ENCODE results near the gene KISS1R.
"Not testable (repeated sequence)": the region's sequence is repeated elsewhere in the genome, so short reads cannot be mapped to it uniquely, and the experiment has no call there.

KISS1R gene

DNA sequence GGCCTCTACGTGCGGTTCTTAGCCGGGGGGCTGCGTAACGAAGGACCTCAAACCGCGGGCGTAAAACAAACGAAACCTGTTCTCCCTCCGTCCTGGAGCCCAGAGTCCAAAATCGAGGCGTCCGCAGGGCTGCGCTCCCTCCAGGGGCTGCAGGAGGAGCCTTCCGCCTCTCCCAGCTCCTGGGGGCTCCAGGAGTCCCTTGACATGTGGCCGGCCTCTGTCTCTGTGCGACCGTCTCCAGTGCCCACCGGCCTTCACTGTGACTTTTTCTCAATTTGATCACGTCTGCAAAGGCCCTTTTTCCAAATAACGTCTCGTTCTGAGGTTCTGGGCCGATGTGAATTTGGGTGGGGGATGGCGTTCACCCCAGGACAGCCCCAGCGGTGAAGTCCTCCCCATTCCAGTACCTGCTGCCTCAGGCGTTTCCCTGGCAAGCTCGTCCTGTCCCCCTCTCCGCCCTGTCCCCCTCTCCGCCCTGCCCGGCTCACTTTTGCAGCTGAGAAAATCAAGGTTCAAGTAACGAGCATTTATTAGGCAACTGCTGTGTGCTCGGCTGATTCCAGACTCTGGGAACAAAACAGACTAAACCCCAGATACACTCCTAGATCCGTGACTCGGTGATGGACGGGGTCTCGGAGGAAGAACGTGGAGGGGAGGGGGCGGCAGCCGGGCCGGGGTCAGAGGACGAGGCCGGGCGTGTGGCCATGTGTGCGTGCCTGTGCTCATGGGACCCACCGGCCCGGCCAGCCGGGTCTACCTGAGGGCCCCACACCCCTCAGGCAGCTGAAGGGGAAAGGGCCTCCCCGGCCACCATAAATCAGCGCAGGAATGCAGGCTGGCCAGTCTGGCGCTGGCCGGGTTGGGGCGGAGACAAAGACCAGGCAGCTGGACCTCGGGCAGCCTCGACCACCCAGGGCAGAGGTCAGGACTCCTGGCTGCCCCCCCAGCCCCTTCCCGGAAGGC lies 39.0 kb downstream of the KISS1R start:
- no peak for DNase-seq

DNA sequence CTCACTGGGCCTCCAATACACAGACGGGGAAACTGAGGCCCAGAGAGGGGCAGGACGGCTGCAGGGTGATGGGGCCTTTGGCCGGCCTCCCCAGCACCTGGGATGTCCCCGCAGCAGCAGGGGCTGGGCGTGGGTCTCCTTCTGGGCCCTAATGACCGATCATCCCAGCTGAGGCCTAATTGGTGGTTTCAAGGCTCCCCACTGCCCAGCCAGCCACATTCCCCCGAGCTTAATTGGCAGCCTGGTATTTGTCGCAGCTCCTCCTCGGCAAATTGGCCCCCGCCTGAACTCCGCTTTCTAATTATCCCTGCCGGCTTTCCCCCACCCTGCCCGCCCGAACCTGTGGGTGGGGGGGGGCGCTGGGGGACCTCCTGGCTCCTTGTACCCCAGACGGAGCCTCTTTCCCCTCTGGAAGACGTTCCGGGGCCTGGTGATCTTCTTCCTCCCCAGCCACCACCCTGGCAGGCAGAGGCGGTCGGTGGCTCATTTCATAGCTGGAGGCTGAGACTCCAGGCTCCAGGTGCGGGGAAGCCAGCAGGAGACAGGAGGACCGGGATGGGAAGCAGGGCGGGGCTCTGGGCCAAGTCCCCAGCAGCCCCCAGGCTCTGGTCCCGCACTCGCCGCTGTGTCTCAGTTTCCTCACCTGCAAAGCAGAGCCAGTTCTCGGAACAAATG lies 39.8 kb downstream of the KISS1R start:
- DNase-seq: no peak

DNA sequence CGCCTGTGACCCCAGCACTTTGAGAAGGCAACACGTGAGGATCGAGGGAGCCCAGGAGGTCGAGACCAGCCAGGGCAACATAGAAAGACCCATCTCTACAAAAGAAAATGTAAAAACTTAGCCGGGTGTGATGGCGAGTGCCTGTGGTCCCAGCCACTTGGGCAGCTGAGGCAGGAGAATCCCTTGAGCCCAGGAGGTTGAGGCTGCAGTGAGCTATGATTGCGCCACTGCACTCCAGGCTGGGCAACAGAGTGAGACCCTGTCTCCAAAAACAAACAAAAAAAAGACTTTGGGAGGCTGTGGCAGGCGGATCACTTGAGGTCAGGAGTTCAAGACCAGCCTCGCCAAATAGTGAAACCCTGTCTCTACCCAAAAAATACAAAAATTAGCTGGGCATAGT lies 40.4 kb downstream of the KISS1R start:
- not testable (repeated sequence) for DNase-seq

DNA sequence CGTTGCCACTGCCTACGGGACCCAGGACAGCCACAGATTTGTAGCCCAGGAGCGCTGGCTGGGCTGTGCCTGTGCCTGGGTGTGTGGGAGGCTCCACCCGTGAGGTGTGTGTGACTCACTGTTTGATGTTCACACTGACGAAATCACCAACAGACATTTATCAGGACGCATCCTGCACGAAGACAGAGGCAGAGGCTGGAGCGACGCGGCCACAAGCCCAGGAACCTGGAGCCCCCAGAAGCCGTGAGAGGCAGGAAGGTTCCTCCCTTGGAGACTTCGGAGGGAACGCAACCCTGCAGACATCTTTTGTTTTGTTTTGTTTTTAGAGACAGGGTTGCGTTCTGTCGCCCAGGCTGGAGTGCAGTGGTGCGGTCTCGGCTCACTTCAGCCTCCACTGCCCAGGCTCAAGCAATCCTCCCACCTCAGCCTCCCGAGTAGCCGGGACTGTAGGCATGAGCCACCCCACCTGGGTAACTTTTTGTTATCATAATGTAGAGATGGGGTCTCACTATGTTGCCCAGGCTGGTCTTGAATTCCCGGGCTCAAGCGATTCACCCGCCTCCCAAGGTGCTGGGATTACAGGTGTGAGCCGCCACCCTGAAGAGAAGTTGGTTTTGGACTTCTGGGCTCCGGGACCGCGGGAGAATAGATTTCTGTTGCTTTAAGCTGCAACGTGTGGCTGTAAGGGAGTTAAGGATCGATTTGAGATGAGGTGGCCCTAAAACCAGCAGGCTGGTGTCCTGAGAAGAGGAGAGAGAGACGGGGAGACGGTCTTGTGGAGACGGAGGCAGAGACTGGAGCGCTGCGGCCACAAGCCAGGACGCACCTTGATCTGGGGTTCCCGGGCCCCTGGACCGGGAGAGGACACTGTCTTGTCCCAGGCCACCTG lies 42.1 kb downstream of the KISS1R start:
- no peak for DNase-seq

DNA sequence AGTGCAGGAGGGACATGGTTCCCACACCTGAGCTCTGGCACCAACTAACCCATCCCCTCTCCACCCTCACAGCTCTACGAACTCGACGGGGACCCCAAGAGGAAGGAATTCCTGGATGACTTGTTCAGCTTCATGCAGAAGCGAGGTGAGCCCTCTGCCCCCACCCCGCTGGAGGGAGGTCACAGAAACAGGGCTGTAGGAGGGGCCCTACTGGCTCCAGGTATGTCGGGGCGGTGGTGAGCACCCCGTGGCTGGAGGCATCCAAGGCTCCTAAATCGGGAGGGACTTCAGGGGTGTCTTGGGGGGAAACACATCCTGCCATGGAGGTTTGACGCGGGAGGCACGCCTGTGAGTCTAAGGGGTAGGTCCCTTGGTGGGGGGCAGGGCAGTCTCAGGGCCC lies 42.9 kb downstream of the KISS1R start:
- DNase-seq: no peak

DNA sequence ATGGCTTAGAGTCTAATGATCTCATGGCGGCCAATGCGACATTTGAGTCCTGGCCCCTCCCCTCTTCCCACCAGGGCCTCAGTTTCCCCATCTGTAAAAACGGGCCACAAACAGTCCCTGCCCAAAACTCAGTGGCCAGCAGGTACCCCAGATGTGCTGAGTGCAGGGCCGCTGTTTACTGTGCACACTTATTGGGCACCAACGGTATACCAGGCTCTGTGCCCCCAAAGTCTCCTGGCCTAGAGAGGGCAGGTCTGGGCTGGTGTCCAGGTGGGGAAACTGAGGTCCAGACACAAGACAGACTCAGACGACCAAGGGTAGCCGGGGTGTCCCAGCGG lies 43.4 kb downstream of the KISS1R start:
- no peak for DNase-seq

DNA sequence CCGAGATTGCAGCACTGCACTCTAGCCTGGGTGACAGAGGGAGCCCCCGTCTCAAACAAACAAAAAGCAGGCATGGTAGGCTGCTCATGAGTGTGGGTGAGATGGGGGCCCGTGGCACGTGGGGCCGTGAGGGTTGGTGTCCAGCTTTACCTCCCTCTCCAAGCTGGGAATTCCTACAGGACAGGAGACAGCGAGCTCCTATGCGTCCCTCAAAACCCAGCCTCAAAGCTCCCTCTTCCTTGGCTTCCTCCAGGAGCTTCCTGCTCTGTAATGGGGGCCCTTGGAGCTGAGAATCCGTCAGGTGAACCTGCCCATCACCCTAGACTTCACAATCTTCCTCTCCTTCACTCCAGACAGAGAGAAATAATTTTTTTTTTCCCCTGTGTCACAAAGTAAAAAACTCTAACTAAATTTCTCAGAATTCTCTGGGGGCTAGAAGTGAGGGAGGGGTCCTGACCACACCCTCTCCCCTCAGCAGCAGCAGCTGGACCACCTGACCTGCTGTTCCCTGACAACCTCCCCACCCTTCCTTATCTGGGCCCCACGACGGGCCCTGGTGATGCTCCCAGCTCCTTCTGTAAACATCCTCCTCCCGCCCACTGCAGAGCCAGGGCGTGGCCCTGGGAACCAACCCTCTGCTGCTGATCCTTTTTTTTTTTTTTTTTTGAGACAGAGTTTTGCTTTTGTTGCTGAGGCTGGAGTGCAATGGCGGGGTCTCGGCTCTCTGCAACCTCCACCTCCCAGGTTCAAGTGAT lies 44.9 kb downstream of the KISS1R start:
- DNase-seq: no peak

DNA sequence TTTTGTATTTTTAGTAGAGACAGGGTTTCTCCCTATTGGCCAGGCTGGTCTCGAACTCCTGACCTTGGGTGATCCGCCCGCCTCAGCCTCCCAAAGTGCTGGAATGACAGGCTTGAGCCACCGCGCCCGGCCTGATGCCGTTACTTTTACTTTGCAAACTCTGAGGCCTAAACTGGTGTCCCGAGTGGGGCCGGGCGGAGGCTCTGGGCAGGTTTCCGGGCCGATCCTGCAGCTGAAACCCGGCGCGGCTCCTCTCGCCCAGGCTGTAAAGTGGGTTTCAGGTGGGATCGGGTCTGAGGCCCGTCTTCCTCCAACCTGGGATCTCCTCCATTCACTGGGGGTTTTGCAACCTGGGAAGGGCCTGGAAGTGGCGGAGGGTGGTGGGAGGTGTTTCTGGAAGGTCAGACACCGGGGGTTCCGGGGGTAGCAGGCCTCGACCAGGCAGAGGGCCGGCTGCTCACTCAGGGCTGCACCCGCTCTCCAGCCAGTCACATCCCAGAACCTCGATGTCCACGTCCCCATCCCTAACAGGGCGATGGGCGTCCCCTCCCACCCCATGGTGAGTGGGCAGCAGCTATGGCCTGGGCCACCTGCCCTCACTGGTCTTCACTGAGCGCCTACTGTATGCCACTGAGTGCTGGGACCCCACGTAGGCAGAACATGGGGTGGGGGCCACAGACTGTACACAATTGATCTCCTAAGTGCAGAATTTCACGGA lies 45.7 kb downstream of the KISS1R start:
- no peak for DNase-seq

DNA sequence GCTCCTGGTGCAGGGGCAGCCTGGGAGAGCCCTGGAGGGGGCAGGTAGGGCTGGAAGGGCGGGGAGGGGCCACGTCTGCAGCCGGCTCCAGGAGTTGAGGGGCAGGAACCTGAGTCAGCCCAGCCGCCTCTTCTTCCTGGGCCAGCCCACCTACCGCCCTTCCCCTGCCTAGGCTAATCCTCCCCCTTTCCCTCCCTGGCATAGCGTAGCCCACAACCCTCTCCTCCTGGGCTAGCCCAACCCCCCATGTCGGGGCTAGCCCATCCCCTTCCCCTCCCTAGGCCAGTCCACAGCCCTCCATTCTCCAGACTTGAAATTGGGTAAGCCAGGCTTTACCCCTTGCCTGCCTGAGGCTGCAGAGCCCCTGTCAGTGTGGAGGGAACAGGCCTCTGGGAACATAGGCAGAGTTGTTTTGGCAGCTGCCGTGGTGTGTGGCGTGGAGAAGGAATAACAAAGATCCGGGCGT lies 46.4 kb downstream of the KISS1R start:
- no peak for DNase-seq

DNA sequence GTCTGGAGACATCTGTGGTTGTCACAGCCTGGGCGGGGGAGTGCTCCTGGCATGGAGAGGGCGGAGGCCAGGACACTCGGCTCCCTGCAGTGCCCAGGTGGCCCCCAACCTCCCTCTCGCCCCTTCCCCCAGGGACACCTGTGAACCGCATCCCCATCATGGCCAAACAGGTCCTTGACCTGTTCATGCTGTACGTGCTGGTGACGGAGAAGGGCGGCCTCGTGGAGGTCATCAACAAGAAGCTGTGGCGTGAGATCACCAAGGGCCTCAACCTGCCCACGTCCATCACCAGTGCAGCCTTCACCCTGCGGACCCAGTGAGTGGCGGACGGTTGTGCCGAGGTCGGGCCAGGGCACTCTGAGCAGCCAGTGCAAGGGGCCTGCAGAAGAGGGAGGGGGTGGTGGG lies 47.0 kb downstream of the KISS1R start:
- no peak for DNase-seq

DNA sequence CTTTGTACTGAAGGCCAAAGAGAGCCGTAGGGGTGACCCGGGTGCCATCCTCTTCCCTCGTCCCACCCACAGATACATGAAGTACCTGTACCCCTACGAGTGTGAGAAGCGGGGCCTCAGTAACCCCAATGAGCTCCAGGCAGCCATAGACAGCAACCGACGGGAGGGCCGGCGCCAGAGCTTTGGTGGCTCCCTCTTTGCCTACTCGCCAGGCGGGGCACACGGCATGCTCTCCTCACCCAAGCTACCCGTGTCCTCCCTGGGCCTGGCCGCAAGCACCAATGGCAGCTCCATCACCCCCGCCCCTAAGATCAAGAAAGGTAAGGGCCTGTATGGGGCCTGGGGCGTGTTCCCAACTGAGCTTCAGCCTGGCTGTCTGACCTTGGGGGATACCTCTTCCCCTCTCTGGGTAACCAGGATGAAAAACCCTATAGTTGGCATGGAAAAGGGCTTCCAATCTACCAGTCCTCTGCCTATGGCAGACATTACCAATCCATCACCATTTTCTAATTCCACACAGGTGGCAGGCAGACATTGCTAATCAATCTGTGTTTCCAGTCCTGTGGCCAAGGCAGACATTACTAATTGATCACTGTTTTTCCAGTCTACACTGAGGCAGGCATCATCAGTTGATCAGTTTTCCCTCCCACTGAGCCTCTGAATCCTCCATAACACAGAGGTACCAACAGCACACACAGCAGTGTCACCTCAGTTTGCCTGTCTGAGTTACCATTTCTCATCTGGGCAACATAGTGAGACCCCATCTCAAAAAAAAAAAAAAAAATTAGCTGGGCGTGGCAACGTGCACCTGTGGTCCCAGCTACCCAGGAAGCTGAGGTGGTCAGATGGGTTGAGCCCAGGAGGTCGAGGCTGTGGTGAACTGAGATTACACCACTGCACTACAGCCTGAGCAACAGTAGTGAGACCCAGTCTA lies 47.9 kb downstream of the KISS1R start:
- DNase-seq: no peak

DNA sequence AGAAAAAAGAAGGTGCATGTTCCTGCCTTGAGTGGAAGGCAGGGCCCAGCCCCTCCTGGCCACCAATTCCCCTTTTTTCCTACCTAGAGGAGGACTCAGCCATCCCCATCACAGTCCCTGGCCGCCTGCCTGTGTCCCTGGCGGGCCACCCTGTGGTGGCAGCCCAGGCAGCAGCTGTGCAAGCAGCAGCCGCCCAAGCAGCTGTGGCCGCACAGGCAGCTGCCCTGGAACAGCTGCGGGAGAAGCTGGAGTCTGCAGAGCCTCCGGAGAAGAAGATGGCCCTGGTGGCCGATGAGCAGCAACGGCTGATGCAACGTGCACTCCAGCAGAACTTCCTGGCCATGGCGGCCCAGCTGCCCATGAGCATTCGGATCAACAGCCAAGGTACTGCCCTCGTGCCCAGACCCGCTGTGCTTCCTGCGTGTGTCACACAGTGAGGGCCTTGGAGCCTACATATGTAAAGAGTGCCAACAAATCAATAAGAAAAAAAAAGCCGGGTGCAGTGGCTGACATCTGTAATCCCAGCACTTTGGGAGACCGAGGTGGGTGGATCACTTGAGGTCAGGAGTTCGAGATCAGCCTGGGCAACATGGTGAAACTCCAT lies 49.5 kb downstream of the KISS1R start:
- DNase-seq: no peak

All from CD4-positive, alpha-beta T cell treated with Interleukin-12 subunit alpha and Interleukin-12 subunit beta, for 1 hour (primary cell).